HUES64 (cell line): ENCODE measurements around the gene INHA.

Experiments
- H3K27ac ChIP-seq: 2 replicates; pipeline ENCODE4 v1.7.0; 2013; ENCODE audit warnings: low read depth, low read length, inconsistent platforms
- H3K27me3 ChIP-seq: 2 replicates; pipeline ENCODE4 v1.6.1; 2013; ENCODE audit warnings: mild to moderate bottlenecking, low read length; ENCODE audit not compliant: insufficient read depth
- H3K36me3 ChIP-seq: 2 replicates; pipeline ENCODE4 v1.6.1; 2013; ENCODE audit warnings: mild to moderate bottlenecking, low read length; ENCODE audit not compliant: insufficient read depth
- H3K4me1 ChIP-seq: 2 replicates; pipeline ENCODE4 v1.6.1; 2013; ENCODE audit warnings: mild to moderate bottlenecking, low read length, moderate library complexity; ENCODE audit not compliant: insufficient read depth
- H3K4me3 ChIP-seq: 2 replicates; pipeline ENCODE4 v1.5.1; 2013; ENCODE audit warnings: mild to moderate bottlenecking, low read length, moderate library complexity
- H3K9ac ChIP-seq: 2 replicates; pipeline ENCODE4 v1.6.1; 2013; ENCODE audit warnings: mild to moderate bottlenecking, low read depth, low read length
- H3K9me3 ChIP-seq: 2 replicates; pipeline ENCODE4 v1.6.1; 2013; ENCODE audit warnings: low read depth, low read length; ENCODE audit not compliant: insufficient read depth
- WGBS: fragments of 150-250, 120-280 bp; methylation state at CpG from one replicate; pipeline ENCODE4 v1.1.7; 2013; ENCODE audit warnings: missing lambda C conversion rate; 5-methylcytosine and 5-hydroxymethylcytosine counted together

Gene INHA

DNA sequence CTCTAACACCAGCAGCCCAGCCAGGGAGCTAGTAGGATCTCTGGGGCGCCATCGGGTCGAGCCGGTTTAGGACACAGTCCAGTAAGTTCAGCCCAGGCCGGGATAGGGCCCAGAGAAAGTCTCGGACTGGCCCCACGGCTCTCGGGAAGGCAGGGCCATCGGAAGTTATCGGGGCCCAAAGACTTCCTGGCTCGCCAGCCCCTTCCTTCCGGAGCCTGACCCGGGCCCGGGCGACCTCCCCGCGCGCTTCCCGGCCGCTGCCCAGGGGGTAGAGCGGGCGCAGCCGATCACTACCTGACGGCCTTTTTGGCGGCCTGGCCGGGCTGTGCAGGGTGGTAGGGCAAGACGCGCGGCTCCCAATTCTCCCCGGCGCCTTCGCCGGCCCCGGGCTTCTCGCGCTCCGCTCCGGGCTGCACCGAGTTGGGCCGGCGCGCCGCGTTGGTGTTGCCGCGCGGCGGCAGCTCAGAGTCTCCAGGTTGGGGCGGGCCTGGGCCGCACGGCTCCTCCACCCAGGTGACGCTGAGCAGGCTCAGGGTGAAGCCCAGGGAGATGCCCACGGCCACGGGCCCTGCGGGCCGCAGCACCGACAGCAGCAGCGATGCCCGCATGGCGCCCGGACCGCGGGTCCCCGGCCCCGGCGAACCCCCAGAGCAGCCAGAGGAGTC lies 29.0 kb upstream of the INHA start:
- Histone ChIP-seq H3K36me3 (peaks cover 21% of the 10 kb centered on the region), H3K9ac (peak overlapping the region; percentile 71), H3K4me1 (peaks cover 9% of the 10 kb centered on the region), H3K27me3 (peaks cover 27% of the 10 kb centered on the region), H3K27ac (peak overlapping the region; percentile 70; the same call in 1 of the 2 replicates), H3K9me3 (no peaks in the 10 kb centered on the region), H3K4me3 (peak overlapping the region; percentile 89)
- WGBS: under 1% methylated on average over 66 of the region's 66 CpGs

DNA sequence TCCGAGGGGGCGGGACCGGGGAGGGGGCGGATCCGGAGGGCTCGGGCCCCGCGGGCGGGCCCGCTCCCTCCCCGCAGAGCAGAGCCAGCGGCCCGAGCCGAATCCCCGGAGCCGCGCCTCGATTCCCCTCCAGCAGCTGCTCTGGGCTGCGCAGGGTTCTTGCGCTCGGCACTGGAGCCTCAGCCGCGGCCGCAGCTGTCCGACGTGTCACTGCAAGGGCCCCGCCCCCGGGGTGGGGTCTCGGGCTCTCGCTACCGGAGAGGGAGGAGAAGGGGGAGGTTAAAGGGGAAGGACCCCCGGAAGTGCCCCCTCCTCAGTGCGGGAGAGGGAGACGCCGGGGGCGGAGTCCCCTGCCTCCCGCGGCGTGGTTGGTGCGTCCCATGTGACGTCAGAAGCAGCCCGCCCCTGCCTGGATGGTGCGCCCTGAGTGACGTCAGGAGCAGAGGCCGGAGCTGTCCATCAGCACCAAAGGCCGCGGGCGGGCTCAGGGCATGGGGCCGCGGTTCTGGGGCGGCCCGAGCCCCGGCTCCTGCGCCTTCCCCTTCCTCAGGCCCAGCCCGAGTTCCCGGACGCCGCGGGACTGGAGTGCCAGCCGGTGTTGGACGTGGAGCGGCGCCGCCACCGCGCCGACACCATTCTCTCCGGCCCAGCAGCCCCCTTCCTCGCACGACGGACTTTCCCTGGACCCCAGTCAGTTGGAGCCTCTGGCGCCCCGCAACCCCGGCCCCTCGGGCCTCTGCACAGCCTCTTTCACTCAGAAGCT lies 28.3 kb upstream of the INHA start, which contains the start of the genes CHPF and TMEM198:
CHPF (minus strand) TSS at position 214 of the 763 bp plus-strand sequence. CDS start 271 bp downstream, outside the sequence.
TMEM198 (plus strand) TSS at position 433 of the 763 bp plus-strand sequence. CDS start 700 bp downstream, outside the sequence.
- peak within 1 kb of the TSS; percentile 70; the same call in 1 of the 2 replicates for H3K27ac ChIP-seq

DNA sequence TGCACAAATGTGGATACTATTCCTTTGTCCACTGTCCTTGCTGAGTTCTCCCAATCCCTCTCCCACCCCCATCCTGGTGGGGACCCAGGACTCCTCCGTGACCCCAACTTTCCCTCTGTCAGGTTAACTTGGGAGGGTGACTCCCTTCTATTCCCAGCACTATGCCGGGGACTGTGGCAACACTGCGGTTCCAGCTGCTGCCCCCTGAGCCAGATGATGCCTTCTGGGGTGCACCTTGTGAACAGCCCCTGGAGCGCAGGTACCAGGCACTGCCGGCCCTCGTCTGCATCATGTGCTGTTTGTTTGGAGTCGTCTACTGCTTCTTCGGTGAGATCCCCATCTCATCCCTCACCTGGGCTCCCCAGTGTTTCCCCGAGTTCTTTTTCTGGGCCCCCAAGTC lies 27.5 kb upstream of the INHA start:
- H3K4me3 ChIP-seq: peak overlapping the region; percentile 89
- H3K9me3 ChIP-seq: no peaks in the 10 kb centered on the region
- H3K27me3 ChIP-seq: peaks cover 27% of the 10 kb centered on the region
- no peaks in the 10 kb centered on the region; the same call in 1 of the 2 replicates for H3K4me1 ChIP-seq
- H3K36me3 ChIP-seq: peaks cover 19% of the 10 kb centered on the region
- H3K9ac ChIP-seq: peak overlapping the region; percentile 66; the same call in 1 of the 2 replicates
- H3K27ac ChIP-seq: no peak overlapping the region
- WGBS: 61% methylated on average over 9 of the region's 9 CpGs

More for the DNA sequence above, 28.3 kb upstream of the INHA start, which contains the start of the genes CHPF and TMEM198:
- WGBS: under 1% methylated on average over 75 of the region's 75 CpGs
- peak within 1 kb of the TSS; percentile 89 for H3K4me3 ChIP-seq
- peak within 1 kb of the TSS; percentile 71 for H3K9ac ChIP-seq
- no peaks in the 10 kb centered on the region for H3K9me3 ChIP-seq
- H3K4me1 ChIP-seq: peaks cover 2% of the 10 kb centered on the region; the same call in 1 of the 2 replicates
- H3K27me3 ChIP-seq: peaks cover 27% of the 10 kb centered on the region
- peaks cover 21% of the 10 kb centered on the region for H3K36me3 ChIP-seq

DNA sequence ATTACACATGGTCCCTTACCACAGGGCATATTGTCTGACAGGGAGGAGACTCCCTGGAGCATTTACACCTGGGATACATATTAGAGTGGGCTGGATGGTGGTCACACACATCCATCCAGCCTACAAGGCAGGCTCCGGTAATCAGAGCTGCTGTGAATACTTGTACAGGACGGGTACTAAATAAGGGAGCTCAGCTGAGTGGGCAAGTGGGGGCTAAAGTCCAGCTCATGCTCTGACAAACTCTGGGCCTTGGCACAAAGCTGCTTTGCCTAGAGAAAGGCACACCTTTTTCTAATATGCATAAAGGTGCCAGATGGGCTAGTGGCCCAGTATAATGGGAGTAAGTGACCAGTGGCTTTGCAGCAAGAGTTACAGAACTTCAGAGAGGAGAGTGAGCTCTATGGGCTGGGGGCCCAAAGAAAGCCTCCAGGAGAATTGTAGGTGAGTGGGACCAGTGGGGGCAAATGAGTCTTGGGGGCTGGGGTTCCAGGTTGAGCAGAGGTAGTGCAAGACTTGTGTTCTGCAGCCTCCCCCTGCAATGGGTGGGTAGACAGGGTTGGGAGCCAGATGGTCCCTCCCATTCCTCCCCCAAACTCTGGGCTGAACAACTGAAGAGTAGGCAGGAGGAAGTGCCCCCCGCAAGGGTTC lies 26.7 kb upstream of the INHA start:
- H3K36me3 ChIP-seq: peaks cover 11% of the 10 kb centered on the region
- no peaks in the 10 kb centered on the region; the same call in 1 of the 2 replicates for H3K4me1 ChIP-seq
- no peaks in the 10 kb centered on the region for H3K9me3 ChIP-seq
- no peak overlapping the region for H3K27ac ChIP-seq
- H3K9ac ChIP-seq: no peak overlapping the region
- WGBS: 95% methylated on average over 3 of the region's 3 CpGs
- H3K4me3 ChIP-seq: no peak overlapping the region
- peaks cover 27% of the 10 kb centered on the region for H3K27me3 ChIP-seq

DNA sequence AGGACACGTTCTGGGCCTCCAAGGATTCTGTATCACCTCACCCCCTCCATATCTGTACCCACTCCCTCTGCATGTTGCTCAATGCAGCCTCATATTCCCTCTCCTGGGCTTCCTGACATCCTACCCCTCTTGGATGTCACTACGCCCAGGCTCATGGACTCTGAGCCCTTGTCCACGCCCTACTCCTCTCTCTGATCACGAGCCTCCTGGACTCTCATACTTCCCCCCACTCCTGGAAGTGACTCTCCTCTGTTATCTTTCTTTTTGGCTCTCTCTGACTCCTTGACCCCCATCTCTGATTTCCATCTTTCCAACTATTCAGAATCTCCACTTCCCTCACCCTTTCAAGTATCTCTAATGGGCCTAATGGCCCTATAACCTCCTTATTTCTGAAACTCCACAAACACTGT lies 26.2 kb upstream of the INHA start:
- no peak overlapping the region for H3K4me3 ChIP-seq
- H3K27me3 ChIP-seq: peaks cover 32% of the 10 kb centered on the region
- 69% methylated on average over 4 of the region's 4 CpGs for WGBS
- peaks cover 5% of the 10 kb centered on the region for H3K36me3 ChIP-seq
- peaks cover under 1% of the 10 kb centered on the region; the same call in 1 of the 2 replicates for H3K4me1 ChIP-seq
- H3K27ac ChIP-seq: no peak overlapping the region
- H3K9ac ChIP-seq: no peak overlapping the region
- no peaks in the 10 kb centered on the region for H3K9me3 ChIP-seq

DNA sequence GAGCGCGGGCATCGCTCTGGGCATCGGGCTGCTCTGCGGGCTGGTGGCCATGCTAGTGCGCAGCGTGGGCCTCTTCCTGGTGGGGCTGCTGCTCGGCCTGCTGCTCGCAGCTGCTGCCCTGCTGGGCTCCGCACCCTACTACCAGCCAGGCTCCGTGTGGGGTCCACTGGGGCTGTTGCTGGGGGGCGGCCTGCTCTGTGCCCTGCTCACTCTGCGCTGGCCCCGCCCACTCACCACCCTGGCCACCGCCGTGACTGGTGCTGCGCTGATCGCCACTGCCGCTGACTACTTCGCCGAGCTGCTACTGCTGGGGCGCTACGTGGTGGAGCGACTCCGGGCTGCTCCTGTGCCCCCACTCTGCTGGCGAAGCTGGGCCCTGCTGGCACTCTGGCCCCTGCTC lies 24.5 kb upstream of the INHA start:
- H3K9ac ChIP-seq: no peak overlapping the region
- H3K9me3 ChIP-seq: no peaks in the 10 kb centered on the region
- peaks cover 35% of the 10 kb centered on the region for H3K27me3 ChIP-seq
- no peaks in the 10 kb centered on the region for H3K36me3 ChIP-seq
- no peak overlapping the region for H3K4me3 ChIP-seq
- 96% methylated on average over 26 of the region's 26 CpGs for WGBS
- H3K27ac ChIP-seq: no peak overlapping the region
- H3K4me1 ChIP-seq: peaks cover 3% of the 10 kb centered on the region; the same call in 1 of the 2 replicates

DNA sequence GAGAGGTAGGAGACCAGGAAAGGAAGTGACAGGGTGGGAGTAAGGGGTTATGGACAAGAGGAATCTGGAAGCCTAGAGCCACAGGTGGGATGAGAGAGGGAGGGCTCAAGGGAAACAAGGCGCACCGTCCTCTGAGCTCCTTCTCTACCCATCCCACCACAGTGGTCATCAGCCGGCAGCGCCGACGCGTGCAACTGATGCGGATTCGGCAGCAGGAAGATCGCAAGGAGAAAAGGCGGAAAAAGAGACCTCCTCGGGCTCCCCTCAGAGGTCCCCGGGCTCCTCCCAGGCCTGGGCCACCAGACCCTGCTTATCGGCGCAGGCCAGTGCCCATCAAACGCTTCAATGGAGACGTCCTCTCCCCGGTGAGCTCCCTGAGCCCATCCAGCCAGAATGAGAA lies 23.1 kb upstream of the INHA start:
- Histone ChIP-seq H3K36me3 (no peaks in the 10 kb centered on the region), H3K4me3 (no peak overlapping the region), H3K4me1 (peaks cover 3% of the 10 kb centered on the region; the same call in 1 of the 2 replicates), H3K27me3 (peaks cover 47% of the 10 kb centered on the region), H3K9ac (no peak overlapping the region), H3K9me3 (no peaks in the 10 kb centered on the region), H3K27ac (no peak overlapping the region)
- WGBS: 94% methylated on average over 18 of the region's 18 CpGs

DNA sequence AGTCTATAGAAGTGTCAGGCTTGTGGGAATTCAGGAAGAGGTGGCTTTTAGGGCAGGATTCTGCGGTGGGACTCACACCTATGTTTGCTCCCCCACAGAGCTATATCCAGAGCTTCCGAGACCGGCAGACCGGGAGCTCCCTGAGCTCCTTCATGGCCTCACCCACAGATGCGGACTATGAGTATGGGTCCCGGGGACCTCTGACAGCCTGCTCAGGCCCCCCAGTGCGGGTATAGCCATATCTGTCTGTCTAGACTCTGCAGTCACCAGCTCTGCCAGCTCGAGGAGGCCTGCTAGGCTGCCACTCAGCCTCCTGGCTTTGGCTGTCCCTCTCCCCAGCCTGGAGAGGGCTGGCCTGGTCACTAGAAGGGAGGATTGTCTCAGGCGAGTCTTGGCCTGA lies 22.5 kb upstream of the INHA start:
- H3K27ac ChIP-seq: no peak overlapping the region
- H3K27me3 ChIP-seq: peaks cover 44% of the 10 kb centered on the region
- H3K9ac ChIP-seq: no peak overlapping the region
- H3K36me3 ChIP-seq: no peaks in the 10 kb centered on the region
- H3K4me1 ChIP-seq: peaks cover 3% of the 10 kb centered on the region; the same call in 1 of the 2 replicates
- H3K4me3 ChIP-seq: no peak overlapping the region
- WGBS: 90% methylated on average over 9 of the region's 9 CpGs
- no peaks in the 10 kb centered on the region for H3K9me3 ChIP-seq

DNA sequence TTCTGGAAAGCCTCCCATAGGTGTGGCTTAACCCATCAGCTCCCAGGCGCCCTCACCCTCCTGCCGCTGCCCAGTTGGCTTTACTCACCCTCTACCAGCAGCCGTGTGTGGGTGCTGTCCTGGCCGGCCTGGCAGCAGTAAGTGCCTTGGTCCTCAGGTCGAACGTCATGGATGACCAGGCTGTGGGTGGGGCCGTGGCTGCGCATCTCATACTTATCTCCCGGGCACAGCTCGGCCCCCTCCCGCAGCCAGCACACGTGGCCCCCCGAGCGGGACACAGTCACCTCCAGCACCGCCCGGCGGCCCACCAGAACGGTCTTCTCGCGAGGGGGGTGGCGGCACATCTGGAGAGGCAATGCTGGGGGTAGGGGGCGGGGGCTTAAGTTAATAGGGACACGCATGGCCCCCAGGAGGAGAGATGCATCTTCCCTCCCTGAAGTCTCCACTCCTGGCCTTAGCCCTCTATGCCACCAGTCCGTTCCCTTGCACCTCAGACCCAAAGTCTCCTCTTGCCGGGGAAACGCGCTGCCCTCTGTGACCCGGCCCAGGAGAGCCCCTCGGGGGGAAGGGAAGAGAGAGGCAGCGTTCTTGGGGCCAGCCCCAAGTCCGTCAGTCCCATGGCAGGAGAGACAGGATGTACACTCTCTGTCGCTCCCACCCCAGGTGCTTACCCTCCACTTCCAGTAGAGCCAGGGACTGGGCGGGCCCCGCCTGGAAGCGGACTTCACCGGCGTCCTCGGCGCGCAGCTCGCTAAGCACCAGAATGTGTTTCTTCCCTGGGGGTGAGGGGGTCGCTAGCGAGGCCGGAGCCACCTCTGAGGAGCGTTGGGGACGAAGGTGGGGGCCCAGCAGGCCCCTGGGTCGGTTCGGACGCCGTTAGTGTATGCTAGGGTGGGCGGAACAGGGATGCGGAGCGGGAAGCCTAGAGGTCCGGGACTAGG lies 20.4 kb upstream of the INHA start:
- Histone ChIP-seq H3K27me3 (peaks cover 33% of the 10 kb centered on the region), H3K36me3 (peaks cover 4% of the 10 kb centered on the region; the same call in 1 of the 2 replicates), H3K4me1 (peaks cover 3% of the 10 kb centered on the region; the same call in 1 of the 2 replicates), H3K9ac (peak overlapping the region; percentile 71), H3K9me3 (no peaks in the 10 kb centered on the region), H3K27ac (peak overlapping the region; percentile 17; the same call in 1 of the 2 replicates), H3K4me3 (peak overlapping the region; percentile 79)
- WGBS: 4% methylated on average over 54 of the region's 54 CpGs
